ENCODE measurements around the gene MIX23.

DNA sequence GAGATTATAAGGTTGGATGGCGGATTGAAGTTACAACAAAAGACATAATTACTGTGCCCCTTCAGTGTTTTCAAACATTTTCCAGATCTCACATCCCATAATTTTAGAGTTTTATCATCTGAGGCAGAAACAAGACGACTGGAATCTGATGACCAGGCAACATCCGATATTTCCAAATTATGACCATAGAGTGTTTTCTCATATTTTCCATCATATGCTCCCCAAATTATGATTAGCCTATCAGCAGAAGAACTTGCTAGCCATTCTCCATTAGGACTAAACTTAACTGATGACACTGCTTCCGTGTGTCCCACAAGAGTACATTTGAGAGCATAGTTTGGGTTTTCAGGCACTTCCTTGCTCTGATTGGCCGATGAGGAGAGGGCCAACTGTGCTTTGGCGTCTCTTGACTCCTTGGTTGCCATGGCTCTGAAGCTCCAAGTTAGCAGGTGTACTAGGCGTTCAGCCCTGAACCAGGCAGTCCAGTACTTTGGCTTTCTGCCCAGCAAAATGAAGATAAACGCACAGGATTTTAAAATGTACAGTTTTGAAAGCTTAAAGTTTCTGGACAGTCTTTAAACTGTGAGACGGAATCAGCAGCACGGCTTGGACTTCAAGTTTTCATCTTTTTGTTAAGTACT is 32.2 kb upstream of the MIX23 start:
- TF ChIP-seq, protein P1, sequence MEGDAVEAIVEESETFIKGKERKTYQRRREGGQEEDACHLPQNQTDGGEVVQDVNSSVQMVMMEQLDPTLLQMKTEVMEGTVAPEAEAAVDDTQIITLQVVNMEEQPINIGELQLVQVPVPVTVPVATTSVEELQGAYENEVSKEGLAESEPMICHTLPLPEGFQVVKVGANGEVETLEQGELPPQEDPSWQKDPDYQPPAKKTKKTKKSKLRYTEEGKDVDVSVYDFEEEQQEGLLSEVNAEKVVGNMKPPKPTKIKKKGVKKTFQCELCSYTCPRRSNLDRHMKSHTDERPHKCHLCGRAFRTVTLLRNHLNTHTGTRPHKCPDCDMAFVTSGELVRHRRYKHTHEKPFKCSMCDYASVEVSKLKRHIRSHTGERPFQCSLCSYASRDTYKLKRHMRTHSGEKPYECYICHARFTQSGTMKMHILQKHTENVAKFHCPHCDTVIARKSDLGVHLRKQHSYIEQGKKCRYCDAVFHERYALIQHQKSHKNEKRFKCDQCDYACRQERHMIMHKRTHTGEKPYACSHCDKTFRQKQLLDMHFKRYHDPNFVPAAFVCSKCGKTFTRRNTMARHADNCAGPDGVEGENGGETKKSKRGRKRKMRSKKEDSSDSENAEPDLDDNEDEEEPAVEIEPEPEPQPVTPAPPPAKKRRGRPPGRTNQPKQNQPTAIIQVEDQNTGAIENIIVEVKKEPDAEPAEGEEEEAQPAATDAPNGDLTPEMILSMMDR (IDR thresholded peaks at IDR 0.05) = no peak
- TF ChIP-seq POLR2A (IDR thresholded peaks at IDR 0.05) = no peak
